GM12878 (cell line): Measurements from ENCODE around the gene CAMTA1. TPM values are rescaled to one million over a fixed set of nuclear protein-coding genes. Genes with fewer than 3 reads are reported as not detected.

Experiments used
- ATAC-seq: fragments of 200-7000 bp; cut with Tn5 transposase; 3 replicates; pipeline ENCODE4 v1.9.1; 2020; ENCODE audit warnings: mild to moderate bottlenecking, moderate library complexity
- BruUV-seq: library from RNA; stranded (reverse); fragments of 400-500 nt; replicated peaks from 2 replicates; lab custom pipeline; 2021; lab: Mats Ljungman, UMichigan
- CTCF ChIA-PET: fragments of 300-600 bp; sonication (Branson Sonifier 250); formaldehyde crosslinking; extraction: SDS; loops from one replicate; lab custom pipeline; 2021; ENCODE audit warnings: inconsistent platforms; lab: Yijun Ruan, JAX
- POLR2A ChIA-PET: fragments of 350-600 bp; formaldehyde crosslinking; extraction: SDS; loops from one replicate; lab custom pipeline; 2021; ENCODE audit warnings: inconsistent platforms; lab: Charles Lee
- RAD21 ChIA-PET: fragments of 300-600 bp; sonication (Branson Sonifier 250); formaldehyde crosslinking; loops from one replicate; lab custom pipeline; 2023; ENCODE audit warnings: antibody characterized with exemption; ENCODE audit not compliant: unreplicated experiment; lab: Charles Lee
- SMC1A ChIA-PET: fragments of 300-600 bp; sonication (Branson Sonifier 250); formaldehyde crosslinking; loops from one replicate; lab custom pipeline; 2023; ENCODE audit not compliant: unreplicated experiment, uncharacterized antibody; lab: Charles Lee
- DNase-seq: peaks from one replicate; pipeline ENCODE4 v3.0.0-alpha.2; 2011; ENCODE audit warnings: low read depth, low spot score
- FAIRE-seq: peaks from 3 replicates; lab custom pipeline; 2011; peaks lifted over from hg19 to GRCh38; lab: Jason Lieb, UNC
- H2AFZ ChIP-seq: 2 replicates; pipeline ENCODE4 v1.6.0; 2011; ENCODE audit warnings: low read depth, low read length, control low read depth; ENCODE audit not compliant: control insufficient read depth
- H3K27ac ChIP-seq: 2 replicates; pipeline ENCODE4 v1.5.1; 2011; ENCODE audit warnings: control low read depth; ENCODE audit not compliant: control insufficient read depth, insufficient read depth
- H3K27me3 ChIP-seq, 2 experiments: replicated peaks in 1 of 2; 2 replicates each; pipeline versions ENCODE4 v1.6.0 to v1.6.1; 2011; ENCODE audit warnings: low read length in 1 of 2; ENCODE audit not compliant: control insufficient read depth in 2 of 2, insufficient read depth in 2 of 2
- H3K36me3 ChIP-seq, 2 experiments: 2 replicates each; pipeline ENCODE4 v1.5.1; 2011; ENCODE audit warnings: low read length in 1 of 2; ENCODE audit not compliant: control insufficient read depth in 2 of 2, insufficient read depth in 2 of 2
- H3K4me1 ChIP-seq: 2 replicates; pipeline ENCODE4 v1.6.1; 2011; ENCODE audit warnings: mild to moderate bottlenecking, low read length, moderate library complexity, mixed read lengths; ENCODE audit not compliant: control insufficient read depth, insufficient read depth
- H3K4me2 ChIP-seq: 2 replicates; pipeline ENCODE4 v1.6.0; 2011; ENCODE audit warnings: control low read depth; ENCODE audit not compliant: control insufficient read depth, insufficient read depth
- H3K4me3 ChIP-seq: fragments of 200-600 bp; sonication (generic); 2 replicates; pipeline ENCODE4 v1.5.1; 2016
- H3K79me2 ChIP-seq: 2 replicates; pipeline ENCODE4 v1.6.0; 2011; ENCODE audit warnings: low read length; ENCODE audit not compliant: control insufficient read depth, insufficient read depth
- H3K9ac ChIP-seq: 2 replicates; pipeline ENCODE4 v1.8.0; 2011; ENCODE audit warnings: low read length, control low read depth, mixed read lengths; ENCODE audit not compliant: control insufficient read depth, insufficient read depth
- H3K9me3 ChIP-seq: replicated peaks from 3 replicates; pipeline ENCODE4 v1.5.1; 2011; ENCODE audit warnings: mild to moderate bottlenecking, low read length; ENCODE audit not compliant: control insufficient read depth, insufficient read depth
- H4K20me1 ChIP-seq: 2 replicates; pipeline ENCODE4 v1.6.0; 2011; ENCODE audit not compliant: control insufficient read depth, insufficient read depth
- NR2C1 ChIP-seq: fragments of 450-650 bp; IDR thresholded peaks from 2 replicates; pipeline ENCODE4 v1.6.1; 2017; ENCODE audit warnings: antibody characterized with exemption, mild to moderate bottlenecking, moderate library complexity
- SIX5 ChIP-seq: IDR thresholded peaks from 2 replicates; pipeline ENCODE4 v1.6.1; 2011; ENCODE audit warnings: mild to moderate bottlenecking, low read depth, low read length, moderate library complexity; ENCODE audit not compliant: severe bottlenecking
- SUZ12 ChIP-seq: fragments of 200-600 bp; sonication (generic); IDR thresholded peaks from one replicate; pipeline ENCODE4 v1.6.1; 2018; ENCODE audit warnings: antibody characterized with exemption, mild to moderate bottlenecking; ENCODE audit not compliant: unreplicated experiment
- ZNF384 ChIP-seq: IDR thresholded peaks from 2 replicates; pipeline ENCODE4 v1.6.1; 2012; ENCODE audit warnings: low read depth, mild to moderate bottlenecking, low read length, improper control_type of control experiment, borderline replicate concordance
- WGBS: methylation state at CpG from one replicate; pipeline ENCODE4 v1.1.6; 2016; ENCODE audit warnings: low lambda C conversion rate; ENCODE audit not compliant: insufficient replicate concordance, insufficient coverage; ENCODE audit errors: missing lambda C conversion rate; 5-methylcytosine and 5-hydroxymethylcytosine counted together
- in situ Hi-C: fragments of 300-500 bp; cut with MboI; formaldehyde crosslinking; loops from 9 replicates; pipeline ENCODE4 v1.14.3; 2018; ENCODE audit warnings: mixed read lengths
- intact Hi-C: fragments of 100-400 bp; cut with micrococcal nuclease; formaldehyde crosslinking; loops from one replicate; pipeline ENCODE4 v1.14.2; 2022; ENCODE audit not compliant: unreplicated experiment
- polyA plus RNA-seq, 11 experiments: library from polyadenylated mRNA; depleted of rRNA in 4 of 11; unstranded in 6 of 11; stranded (reverse) in 5 of 11; fragments of >200 nt; fragmentation: Nextera tagmentation in 4 of 11; fragmentation: Illumina TruSeq in 1 of 11; extraction: Ambion mirVana in 4 of 11; extraction: Trizol in 1 of 11; gene quantifications; 1 replicate in 1 of 11; 2 replicates in 10 of 11; pipeline versions ENCODE4 v1.2.1 to v1.2.3, GENCODE V29; 2011 to 2016; ENCODE audit warnings: inconsistent platforms in 2 of 11, missing spikeins in 2 of 11, low read depth in 1 of 11
- total RNA-seq, 4 experiments: library from RNA; depleted of rRNA in 3 of 4; stranded (reverse); fragments of >200 nt in 3 of 4; fragmentation: Illumina TruSeq in 1 of 4; extraction: Trizol in 1 of 4; gene quantifications; 2 replicates each; pipeline versions ENCODE4 v1.2.1 to v1.2.3, GENCODE V29; 2013 to 2021
- TF ChIP-seq, protein P1 (sequence below): fragments of 450-650 bp; IDR thresholded peaks from 2 replicates; pipeline ENCODE4 v1.6.1; 2017; ENCODE audit warnings: borderline replicate concordance
- TF ChIP-seq, protein P2 (sequence below): fragments of 450-650 bp; IDR thresholded peaks from 2 replicates; pipeline ENCODE4 v1.6.1; 2017; ENCODE audit warnings: mild to moderate bottlenecking, moderate library complexity
- TF ChIP-seq, protein P3 (sequence below): fragments of 450-650 bp; formaldehyde crosslinking; IDR thresholded peaks from 2 replicates; pipeline ENCODE4 v1.4.0; 2022; ENCODE audit warnings: mild to moderate bottlenecking, moderate library complexity
- TF ChIP-seq, protein P4 (sequence below): fragments of 450-650 bp; IDR thresholded peaks from 2 replicates; pipeline ENCODE4 v1.6.1; 2016; ENCODE audit warnings: mild to moderate bottlenecking, moderate library complexity, borderline replicate concordance

The CAMTA1 gene
- total and polyA plus RNA-seq, 10 of the 15 experiments (the other 5 are each of a cell fraction or from before 2014, with no cell fraction given) = 37.7 to 148 (median 76.4) TPM

DNA sequence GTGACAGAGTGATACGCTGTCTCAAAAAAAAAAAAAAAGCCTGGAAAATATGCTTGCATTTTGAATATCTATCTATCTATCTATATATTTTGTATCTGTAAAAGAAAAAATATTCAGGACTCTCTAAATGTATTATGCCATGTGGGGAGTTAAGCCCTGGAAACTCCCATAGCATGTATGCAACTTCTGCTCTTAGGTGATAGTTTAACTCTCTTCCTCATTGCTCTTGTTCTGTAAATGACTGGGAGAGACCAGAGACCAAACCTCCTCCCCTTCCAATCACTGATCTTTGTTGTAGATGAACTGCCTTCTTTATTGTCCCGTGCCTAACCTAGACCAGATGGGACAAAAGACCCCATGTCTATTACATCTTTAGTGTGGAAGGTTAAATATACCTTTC lies 37.6 kb upstream of the CAMTA1 start:
- Histone ChIP-seq H3K27ac (no peak overlapping the region), H3K9me3 (no peaks in the 10 kb centered on the region), H3K36me3 (no peaks in the 10 kb centered on the region), H3K4me3 (no peak overlapping the region), H3K4me1 (peaks cover 9% of the 10 kb centered on the region), H3K9ac (no peak overlapping the region), H3K27me3 (no peaks in the 10 kb centered on the region), H3K4me2 (no peak overlapping the region), H2AFZ (no peak overlapping the region), H3K79me2 (no peaks in the 10 kb centered on the region), H4K20me1 (no peaks in the 10 kb centered on the region)
- intact Hi-C loops = no loop called here
- ChIA-PET CTCF (no interaction called here), RAD21 (no interaction called here), POLR2A (no interaction called here), SMC1A (no interaction called here)
- in situ Hi-C loops = no loop called here
- 83% methylated on average over 2 of the region's 2 CpGs for WGBS
- FAIRE-seq (no peak), DNase-seq (no peak), ATAC-seq (0 out of 3 replicates have a peak, but pooled peaks have one; percentile 16)
- BruUV-seq = no TSS peak
- TF ChIP-seq, protein P1, sequence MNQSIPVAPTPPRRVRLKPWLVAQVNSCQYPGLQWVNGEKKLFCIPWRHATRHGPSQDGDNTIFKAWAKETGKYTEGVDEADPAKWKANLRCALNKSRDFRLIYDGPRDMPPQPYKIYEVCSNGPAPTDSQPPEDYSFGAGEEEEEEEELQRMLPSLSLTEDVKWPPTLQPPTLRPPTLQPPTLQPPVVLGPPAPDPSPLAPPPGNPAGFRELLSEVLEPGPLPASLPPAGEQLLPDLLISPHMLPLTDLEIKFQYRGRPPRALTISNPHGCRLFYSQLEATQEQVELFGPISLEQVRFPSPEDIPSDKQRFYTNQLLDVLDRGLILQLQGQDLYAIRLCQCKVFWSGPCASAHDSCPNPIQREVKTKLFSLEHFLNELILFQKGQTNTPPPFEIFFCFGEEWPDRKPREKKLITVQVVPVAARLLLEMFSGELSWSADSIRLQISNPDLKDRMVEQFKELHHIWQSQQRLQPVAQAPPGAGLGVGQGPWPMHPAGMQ = no peak
- TF ChIP-seq, protein P2, sequence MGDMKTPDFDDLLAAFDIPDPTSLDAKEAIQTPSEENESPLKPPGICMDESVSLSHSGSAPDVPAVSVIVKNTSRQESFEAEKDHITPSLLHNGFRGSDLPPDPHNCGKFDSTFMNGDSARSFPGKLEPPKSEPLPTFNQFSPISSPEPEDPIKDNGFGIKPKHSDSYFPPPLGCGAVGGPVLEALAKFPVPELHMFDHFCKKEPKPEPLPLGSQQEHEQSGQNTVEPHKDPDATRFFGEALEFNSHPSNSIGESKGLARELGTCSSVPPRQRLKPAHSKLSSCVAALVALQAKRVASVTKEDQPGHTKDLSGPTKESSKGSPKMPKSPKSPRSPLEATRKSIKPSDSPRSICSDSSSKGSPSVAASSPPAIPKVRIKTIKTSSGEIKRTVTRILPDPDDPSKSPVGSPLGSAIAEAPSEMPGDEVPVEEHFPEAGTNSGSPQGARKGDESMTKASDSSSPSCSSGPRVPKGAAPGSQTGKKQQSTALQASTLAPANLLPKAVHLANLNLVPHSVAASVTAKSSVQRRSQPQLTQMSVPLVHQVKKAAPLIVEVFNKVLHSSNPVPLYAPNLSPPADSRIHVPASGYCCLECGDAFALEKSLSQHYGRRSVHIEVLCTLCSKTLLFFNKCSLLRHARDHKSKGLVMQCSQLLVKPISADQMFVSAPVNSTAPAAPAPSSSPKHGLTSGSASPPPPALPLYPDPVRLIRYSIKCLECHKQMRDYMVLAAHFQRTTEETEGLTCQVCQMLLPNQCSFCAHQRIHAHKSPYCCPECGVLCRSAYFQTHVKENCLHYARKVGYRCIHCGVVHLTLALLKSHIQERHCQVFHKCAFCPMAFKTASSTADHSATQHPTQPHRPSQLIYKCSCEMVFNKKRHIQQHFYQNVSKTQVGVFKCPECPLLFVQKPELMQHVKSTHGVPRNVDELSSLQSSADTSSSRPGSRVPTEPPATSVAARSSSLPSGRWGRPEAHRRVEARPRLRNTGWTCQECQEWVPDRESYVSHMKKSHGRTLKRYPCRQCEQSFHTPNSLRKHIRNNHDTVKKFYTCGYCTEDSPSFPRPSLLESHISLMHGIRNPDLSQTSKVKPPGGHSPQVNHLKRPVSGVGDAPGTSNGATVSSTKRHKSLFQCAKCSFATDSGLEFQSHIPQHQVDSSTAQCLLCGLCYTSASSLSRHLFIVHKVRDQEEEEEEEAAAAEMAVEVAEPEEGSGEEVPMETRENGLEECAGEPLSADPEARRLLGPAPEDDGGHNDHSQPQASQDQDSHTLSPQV = no peak
- no peak for TF ChIP-seq SUZ12
- no peak for TF ChIP-seq SIX5
- no peak for TF ChIP-seq ZNF384
- TF ChIP-seq, protein P3, sequence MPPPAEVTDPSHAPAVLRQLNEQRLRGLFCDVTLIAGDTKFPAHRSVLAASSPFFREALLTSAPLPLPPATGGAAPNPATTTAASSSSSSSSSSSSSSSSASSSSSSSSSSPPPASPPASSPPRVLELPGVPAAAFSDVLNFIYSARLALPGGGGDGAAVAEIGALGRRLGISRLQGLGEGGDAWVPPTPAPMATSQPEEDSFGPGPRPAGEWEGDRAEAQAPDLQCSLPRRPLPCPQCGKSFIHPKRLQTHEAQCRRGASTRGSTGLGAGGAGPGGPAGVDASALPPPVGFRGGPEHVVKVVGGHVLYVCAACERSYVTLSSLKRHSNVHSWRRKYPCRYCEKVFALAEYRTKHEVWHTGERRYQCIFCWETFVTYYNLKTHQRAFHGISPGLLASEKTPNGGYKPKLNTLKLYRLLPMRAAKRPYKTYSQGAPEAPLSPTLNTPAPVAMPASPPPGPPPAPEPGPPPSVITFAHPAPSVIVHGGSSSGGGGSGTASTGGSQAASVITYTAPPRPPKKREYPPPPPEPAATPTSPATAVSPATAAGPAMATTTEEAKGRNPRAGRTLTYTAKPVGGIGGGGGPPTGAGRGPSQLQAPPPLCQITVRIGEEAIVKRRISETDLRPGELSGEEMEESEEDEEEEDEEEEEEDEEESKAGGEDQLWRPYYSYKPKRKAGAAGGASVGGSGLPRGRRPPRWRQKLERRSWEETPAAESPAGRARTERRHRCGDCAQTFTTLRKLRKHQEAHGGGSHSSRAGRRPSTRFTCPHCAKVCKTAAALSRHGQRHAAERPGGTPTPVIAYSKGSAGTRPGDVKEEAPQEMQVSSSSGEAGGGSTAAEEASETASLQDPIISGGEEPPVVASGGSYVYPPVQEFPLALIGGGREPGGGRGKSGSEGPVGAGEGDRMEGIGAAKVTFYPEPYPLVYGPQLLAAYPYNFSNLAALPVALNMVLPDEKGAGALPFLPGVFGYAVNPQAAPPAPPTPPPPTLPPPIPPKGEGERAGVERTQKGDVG (CRISPR knock-in tag) = no peak
- TF ChIP-seq, protein P4, sequence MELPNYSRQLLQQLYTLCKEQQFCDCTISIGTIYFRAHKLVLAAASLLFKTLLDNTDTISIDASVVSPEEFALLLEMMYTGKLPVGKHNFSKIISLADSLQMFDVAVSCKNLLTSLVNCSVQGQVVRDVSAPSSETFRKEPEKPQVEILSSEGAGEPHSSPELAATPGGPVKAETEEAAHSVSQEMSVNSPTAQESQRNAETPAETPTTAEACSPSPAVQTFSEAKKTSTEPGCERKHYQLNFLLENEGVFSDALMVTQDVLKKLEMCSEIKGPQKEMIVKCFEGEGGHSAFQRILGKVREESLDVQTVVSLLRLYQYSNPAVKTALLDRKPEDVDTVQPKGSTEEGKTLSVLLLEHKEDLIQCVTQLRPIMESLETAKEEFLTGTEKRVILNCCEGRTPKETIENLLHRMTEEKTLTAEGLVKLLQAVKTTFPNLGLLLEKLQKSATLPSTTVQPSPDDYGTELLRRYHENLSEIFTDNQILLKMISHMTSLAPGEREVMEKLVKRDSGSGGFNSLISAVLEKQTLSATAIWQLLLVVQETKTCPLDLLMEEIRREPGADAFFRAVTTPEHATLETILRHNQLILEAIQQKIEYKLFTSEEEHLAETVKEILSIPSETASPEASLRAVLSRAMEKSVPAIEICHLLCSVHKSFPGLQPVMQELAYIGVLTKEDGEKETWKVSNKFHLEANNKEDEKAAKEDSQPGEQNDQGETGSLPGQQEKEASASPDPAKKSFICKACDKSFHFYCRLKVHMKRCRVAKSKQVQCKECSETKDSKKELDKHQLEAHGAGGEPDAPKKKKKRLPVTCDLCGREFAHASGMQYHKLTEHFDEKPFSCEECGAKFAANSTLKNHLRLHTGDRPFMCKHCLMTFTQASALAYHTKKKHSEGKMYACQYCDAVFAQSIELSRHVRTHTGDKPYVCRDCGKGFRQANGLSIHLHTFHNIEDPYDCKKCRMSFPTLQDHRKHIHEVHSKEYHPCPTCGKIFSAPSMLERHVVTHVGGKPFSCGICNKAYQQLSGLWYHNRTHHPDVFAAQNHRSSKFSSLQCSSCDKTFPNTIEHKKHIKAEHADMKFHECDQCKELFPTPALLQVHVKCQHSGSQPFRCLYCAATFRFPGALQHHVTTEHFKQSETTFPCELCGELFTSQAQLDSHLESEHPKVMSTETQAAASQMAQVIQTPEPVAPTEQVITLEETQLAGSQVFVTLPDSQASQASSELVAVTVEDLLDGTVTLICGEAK = no peak
- TF ChIP-seq NR2C1 = no peak
